HG02588 (cell line): Measurements from ENCODE around the gene MYMK.
"Not testable (repeated sequence)": the region's sequence is repeated elsewhere in the genome, so short reads cannot be mapped to it uniquely, and the experiment has no call there.

Experiments used
- ATAC-seq: cut with Tn5 transposase; IDR thresholded peaks from one replicate; pipeline ENCODE4 v1.9.1; 2021; ENCODE audit warnings: mild to moderate bottlenecking, moderate library complexity; ENCODE audit not compliant: unreplicated experiment

The MYMK gene

DNA sequence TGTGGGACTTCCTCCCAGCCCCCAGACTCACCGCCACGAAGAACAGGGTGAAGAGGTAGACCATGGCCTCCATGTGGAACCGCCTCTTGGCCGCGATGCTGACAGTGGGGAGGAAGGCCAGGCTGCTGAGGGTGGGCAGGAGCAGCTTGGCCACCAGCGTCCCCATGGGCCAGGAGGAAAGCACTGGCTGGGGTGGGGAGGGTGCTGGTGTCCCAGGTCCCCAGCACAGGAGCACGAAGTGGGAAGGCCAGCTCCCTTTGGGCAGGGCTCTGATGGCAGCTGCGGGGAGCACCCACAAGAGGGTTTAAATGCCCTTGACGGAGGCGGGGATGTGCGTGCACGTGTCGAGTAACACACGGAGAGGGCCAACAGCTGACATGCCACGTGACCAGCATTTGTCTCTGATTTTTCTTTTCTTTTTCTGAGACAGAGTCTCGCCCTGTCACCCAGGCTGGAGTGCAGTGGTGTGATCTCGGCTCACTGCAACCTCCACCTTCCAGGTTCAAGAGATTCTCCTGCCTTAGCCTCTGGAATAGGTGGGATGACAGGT, at the start of gene MYMK:
Gene MYMK, minus strand, starts transcription at position 281 of the 550 bp plus-strand sequence. Its CDS starts 115 bp downstream, at position 166.
- no peak for ATAC-seq

DNA sequence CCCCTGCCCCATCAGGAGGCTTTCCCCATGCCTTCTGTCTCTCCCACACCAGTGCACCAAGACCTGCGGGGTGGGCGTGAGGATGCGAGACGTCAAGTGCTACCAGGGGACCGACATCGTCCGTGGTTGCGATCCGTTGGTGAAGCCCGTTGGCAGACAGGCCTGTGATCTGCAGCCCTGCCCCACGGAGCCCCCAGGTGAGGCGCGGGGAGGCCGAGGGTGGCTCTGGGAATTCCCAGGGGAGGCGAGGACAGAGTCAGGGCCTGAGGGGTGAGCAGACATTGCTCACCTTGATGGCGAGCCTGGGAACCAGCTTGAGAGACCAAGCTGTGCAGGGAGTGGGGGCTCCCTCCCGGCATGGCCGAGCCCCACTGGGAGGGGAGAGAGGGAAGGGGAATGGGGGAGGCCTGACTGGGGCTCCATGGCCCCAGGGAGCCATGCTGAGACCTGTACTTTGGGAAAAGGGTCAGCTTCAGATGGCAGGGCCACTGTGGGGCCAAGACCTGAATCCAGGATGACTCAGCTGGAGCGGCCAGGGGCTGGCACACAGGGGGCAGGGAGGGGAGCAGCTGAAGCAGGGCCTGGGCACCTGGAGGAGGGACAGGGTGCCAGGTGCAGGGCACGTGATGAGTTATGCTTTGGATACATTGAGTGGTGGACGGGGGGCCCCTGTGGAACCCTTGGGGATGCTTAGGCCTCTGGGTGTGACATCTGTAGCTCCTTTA, 49.2 kb upstream of the MYMK start:
- no peak for ATAC-seq

DNA sequence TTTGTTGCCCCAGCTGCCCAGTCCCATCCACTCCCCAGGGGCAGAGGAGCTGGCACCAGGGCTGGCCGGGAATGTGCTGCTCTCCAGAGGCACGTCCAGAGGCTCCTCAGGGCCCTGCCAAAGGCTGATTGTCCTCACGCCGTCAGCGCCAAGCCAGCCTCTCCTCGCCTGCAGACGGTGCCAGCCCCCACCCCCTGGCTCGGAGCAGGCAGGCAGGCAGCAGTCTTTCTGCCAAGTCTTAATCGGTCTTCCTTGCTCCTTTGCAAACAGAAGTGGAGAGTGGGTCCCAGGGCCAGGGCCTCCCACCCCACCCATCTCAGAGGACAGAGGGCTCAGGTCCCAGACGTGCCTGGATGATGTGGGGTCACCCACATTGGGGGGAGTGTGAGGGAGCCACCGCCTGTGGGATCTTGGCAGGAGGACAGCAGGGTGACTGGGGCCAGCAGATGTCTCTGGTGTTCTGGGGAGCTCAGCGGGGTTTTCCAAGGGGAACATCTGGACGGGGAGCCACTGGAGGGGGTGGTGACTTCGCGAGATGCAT, 48.1 kb upstream of the MYMK start:
- ATAC-seq: no peak

- no peak for ATAC-seq
Observed at GRCh38 chr9:133571896-133572595, 47.3 kb upstream of the MYMK start.

DNA sequence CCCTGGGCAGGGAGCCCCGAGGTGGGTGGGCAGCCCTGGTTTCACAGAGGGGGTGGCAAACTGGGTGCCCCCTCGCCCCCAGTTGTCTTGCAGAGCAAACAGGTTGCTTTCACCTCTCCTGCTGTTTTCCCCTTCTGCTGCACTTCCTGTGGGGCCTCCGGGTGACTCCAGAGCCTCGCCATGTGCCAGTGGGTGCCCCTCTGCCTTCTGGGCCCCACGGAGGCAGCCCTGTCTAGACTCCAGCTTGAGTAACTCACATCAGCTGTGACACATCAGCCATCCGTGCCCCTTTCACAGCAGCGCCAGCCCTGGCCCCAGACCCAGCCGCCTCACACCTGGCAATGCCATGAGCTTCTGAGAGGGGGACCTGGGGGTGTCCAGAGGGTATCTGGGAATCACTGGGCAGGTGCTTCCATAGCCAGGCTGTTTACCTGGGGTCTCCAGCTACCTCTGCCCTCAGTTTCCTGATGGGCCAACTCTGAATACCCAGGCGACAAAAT, 46.7 kb upstream of the MYMK start:
- ATAC-seq: no peak

- no peak for ATAC-seq
Observed at GRCh38 chr9:133570691-133571080, 45.9 kb upstream of the MYMK start.

GRCh38 chr9:133569891-133570690, 45.3 kb upstream of the MYMK start:
- no peak for ATAC-seq

DNA sequence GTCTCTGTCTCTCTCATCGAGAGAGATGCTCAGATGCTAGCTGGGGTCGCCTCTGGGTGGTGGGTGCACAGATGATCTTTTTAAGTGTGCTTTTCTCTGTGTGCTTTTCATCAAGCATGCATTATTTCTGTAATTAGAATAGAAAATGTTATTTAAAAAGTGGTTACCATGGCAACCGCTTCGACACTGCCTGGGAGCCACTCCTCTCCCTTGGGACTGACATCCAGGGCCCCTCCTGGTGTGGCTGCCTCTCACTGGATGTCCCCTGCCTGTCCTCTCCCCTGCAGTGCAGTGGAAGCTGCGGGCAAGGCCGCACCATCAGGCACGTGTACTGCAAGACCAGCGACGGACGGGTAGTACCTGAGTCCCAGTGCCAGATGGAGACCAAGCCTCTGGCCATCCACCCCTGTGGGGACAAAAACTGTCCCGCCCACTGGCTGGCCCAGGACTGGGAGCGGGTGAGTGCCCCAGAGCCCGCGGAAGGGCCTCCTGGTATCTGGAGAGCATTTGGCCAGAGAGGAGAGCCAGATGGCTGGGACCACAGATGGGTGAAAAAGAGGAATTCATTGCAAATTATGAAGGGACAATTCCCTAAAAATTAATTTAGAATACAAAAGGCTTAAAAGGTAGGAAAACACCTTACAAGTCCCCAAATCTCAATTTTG, 44.5 kb upstream of the MYMK start:
- ATAC-seq: no peak

DNA sequence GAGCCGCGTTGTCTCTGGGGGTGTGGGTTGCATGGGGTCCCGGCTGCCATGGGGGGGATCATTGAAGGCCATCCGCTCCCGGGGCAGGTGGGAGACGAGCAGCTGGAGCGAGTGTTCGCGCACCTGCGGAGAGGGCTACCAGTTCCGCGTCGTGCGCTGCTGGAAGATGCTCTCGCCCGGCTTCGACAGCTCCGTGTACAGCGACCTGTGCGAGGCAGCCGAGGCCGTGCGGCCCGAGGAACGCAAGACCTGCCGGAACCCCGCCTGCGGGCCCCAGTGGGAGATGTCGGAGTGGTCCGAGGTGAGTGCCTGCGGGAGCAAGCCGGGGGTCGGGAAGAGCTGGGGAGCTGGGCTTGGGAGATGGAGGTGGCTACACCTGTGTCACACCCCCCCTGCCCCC, 43.4 kb upstream of the MYMK start:
- ATAC-seq: no peak

GRCh38 chr9:133566817-133567216, 42.1 kb upstream of the MYMK start:
- ATAC-seq: no peak

GRCh38 chr9:133566382-133566781, 41.6 kb upstream of the MYMK start:
- no peak for ATAC-seq

DNA sequence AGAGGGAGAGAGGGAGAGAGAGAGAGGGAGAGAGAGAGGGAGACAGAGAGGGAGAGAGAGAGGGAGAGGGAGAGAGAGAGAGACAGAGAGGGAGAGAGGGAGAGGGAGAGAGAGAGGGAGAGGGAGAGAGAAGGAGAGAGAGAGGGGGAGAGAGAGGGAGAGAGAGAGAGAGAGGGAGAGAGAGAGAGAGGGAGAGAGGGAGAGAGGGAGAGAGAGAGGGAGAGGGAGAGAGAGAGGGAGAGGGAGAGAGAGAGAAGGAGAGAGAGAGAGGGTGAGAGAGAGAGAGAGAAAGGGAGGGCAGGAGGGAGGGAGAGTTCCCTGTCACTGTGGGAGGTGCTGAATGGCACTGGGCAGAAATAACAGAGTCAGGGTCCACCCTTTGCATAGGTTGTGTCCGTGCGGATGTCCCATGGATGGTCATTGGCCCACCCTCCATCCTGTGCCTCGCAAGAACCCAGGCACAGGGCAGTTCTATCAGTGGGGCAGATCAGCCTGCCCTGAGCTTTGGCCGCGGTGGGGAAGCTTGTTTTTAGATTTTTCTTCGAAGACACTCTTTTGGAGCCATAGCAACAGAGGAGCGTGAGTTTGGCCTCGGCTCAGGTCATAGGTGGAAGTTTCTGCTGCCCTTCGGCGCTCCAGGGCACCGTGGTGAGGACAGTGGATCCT, 39.8 kb upstream of the MYMK start:
- no peak for ATAC-seq

GRCh38 chr9:133563814-133564213, 39.1 kb upstream of the MYMK start:
- not testable (repeated sequence) for ATAC-seq

GRCh38 chr9:133563291-133563796, 38.6 kb upstream of the MYMK start:
- ATAC-seq: no peak

- ATAC-seq: no peak
Observed at GRCh38 chr9:133562611-133563290, 38.0 kb upstream of the MYMK start.

DNA sequence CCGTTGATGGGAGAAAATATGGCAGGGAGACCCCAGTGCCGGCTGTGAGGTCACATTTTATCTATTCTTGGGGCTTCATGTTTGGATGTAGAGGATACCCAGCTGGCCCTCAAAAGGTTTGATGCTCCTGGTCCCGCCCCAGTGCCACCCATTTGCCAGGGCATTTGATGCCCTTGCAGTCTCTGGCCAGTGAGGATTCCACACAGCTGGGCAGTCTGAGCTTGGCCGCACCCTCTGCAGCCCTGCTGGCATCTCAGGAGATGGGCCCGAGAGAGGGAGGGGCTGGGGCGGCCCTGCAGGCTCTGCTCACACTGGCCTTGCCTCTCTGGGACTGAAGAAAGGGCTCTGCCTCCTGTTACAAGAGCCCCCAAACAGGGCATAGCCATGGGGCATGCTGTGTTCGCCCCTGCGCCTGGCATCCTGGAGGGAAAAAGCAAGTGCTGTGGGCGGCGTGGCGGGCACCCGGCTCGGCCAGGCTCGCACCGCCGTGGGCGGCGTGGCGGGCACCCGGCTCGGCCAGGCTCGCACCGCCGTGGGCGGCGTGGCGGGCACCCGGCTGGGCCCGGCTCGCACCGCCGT, 37.3 kb upstream of the MYMK start:
- ATAC-seq: no peak

GRCh38 chr9:133560944-133561343, 36.2 kb upstream of the MYMK start:
- no peak for ATAC-seq

DNA sequence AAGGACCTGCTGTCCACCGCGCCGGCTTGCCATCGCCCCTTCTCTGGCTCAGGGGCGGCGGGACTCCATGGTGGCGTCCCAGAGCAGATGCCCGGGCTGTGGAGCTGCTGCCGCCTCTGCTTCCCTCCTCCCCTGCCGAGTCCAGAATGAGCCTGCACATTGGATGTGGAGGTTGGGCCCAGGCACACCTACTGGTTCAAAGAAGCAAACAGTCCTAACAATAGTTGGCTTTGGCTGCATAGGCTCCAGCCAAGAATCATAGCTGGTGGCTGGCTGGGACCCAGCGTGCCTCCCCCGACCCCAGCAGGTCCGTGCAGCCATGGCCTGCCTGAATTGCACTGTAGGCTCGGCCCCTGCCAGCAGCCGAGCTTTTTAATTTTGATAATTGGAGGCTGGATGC, 35.6 kb upstream of the MYMK start:
- ATAC-seq: no peak
